Testis (tissue), 3 donors: ENCODE results near the gene TICAM1. TPM values are rescaled to one million over a fixed set of nuclear protein-coding genes. Genes with fewer than 3 reads are reported as not detected.
"Not testable (repeated sequence)": the region's sequence is repeated elsewhere in the genome, so short reads cannot be mapped to it uniquely, and the experiment has no call there.

Experiments
- DNase-seq: peaks from one replicate; pipeline ENCODE4 v3.0.0-alpha.2; 2019
- H3K27ac ChIP-seq, 2 donors: fragments of 200-600 bp; sonication (generic); one replicate each; pipeline ENCODE4 v1.5.1; 2019
- H3K27me3 ChIP-seq: fragments of 200-600 bp; sonication (generic); one replicate; pipeline ENCODE4 v1.5.1; 2019
- H3K36me3 ChIP-seq: fragments of 200-600 bp; sonication (generic); one replicate; pipeline ENCODE4 v1.5.1; 2017; ENCODE audit warnings: low read depth; ENCODE audit errors: missing control alignments
- H3K4me1 ChIP-seq: fragments of 200-600 bp; sonication (generic); one replicate; pipeline ENCODE4 v1.5.1; 2019
- H3K4me3 ChIP-seq, 2 donors: fragments of 200-600 bp; sonication (generic); one replicate each; pipeline ENCODE4 v1.5.1; 2017 to 2019
- H3K9me3 ChIP-seq: fragments of 200-600 bp; sonication (generic); one replicate; pipeline ENCODE4 v1.5.1; 2017
- CTCF ChIP-seq, 3 experiments: fragments of 450-650 bp in 2 of 3; fragments of 200-600 bp in 1 of 3; sonication (generic) in 1 of 3; IDR thresholded peaks; one replicate each; pipeline ENCODE4 v1.5.1; 2016 to 2019; ENCODE audit warnings: antibody characterized with exemption in 3 of 3, mild to moderate bottlenecking in 2 of 3, moderate library complexity in 1 of 3
- POLR2A ChIP-seq: fragments of 450-650 bp; IDR thresholded peaks from one replicate; pipeline ENCODE4 v1.6.1; 2017; ENCODE audit warnings: antibody characterized with exemption, mild to moderate bottlenecking, moderate library complexity
- WGBS, 2 donors: methylation state at CpG; one replicate each; pipeline ENCODE4 v1.1.5; 2018; 5-methylcytosine and 5-hydroxymethylcytosine counted together
- intact Hi-C: fragments of 100-400 bp; cut with DNase I; formaldehyde crosslinking; loops from one replicate; pipeline ENCODE4 v1.15.1; 2023; ENCODE audit warnings: low total_unique reads
- polyA plus RNA-seq: library from polyadenylated mRNA; stranded (reverse); fragments of 350-450 nt; fragmentation: Illumina TruSeq; extraction: RNeasy Lipid Tissue Mini Kit (QIAGEN cat#74804); gene quantifications from one replicate; pipeline ENCODE4 v1.2.3, GENCODE V29; 2014; ENCODE audit warnings: low read depth, low replicate concordance; ENCODE audit not compliant: insufficient read depth
- total RNA-seq, 2 donors: library from RNA; depleted of rRNA; stranded (reverse); fragments of >200 nt; gene quantifications; one replicate each; pipeline ENCODE4 v1.2.3, GENCODE V29; 2016

The TICAM1 gene
- total and polyA plus RNA-seq, 3 donors from 2014 or later: 4.8 to 6.3 (median 5.0) TPM

GRCh38 chr19:4814625-4815425, 16.7 kb downstream of the TICAM1 start:
- Histone ChIP-seq H3K4me1 (no peaks in the 10 kb centered on the region), H3K4me3 (no peak overlapping the region), H3K27me3 (no peaks in the 10 kb centered on the region), H3K27ac (no peak overlapping the region), H3K36me3 (no peaks in the 10 kb centered on the region), H3K9me3 (no peaks in the 10 kb centered on the region)
- WGBS, 2 donors: 59 to 68% methylated on average over 7 of the region's 7 CpGs
- no peak for DNase-seq
- TF ChIP-seq POLR2A: no peak
- no peak for TF ChIP-seq CTCF (IDR thresholded peaks at IDR 0.05)
- intact Hi-C loops: loop anchor here (5.0 kb wide), 2 partner anchors 37 to 217 kb away; no protein-coding TSS in a partner anchor

GRCh38 chr19:4811328-4812131, 20.0 kb downstream of the TICAM1 start:
- 72 to 82% methylated on average over 11 to 12 of the region's 12 CpGs for WGBS, 2 donors
- H3K9me3 ChIP-seq: no peaks in the 10 kb centered on the region
- no peak overlapping the region for H3K27ac ChIP-seq
- no peaks in the 10 kb centered on the region for H3K27me3 ChIP-seq
- TF ChIP-seq POLR2A (no peak), CTCF (IDR thresholded peaks at IDR 0.05) (peak; percentile 68 to 90 (median 78))
- intact Hi-C loops: loop anchor here (5.0 kb wide), 2 partner anchors 41 to 221 kb away; no protein-coding TSS in a partner anchor
- DNase-seq: peak; percentile 89
- no peak overlapping the region for H3K4me3 ChIP-seq
- no peaks in the 10 kb centered on the region for H3K36me3 ChIP-seq
- H3K4me1 ChIP-seq: no peaks in the 10 kb centered on the region

DNA sequence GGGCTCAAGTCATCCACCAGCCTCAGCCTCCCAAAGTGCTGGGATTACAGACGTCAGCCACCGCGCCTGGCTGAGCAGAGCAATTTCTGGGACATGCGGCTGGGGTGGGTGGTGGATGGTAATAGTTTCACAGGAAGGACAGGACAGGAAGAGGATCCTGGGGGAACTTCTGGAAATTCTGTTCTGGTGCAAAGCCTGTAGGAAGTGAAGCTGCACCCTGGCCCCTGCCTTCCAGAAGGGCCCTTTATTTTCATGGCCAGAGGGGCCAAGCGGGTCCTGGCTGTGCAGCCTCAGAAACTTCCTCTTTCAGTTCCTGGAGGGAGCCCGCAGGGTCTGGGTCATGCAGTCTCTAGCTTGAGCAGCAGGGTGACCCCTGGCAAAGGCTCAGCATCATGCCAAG, 24.3 kb downstream of the TICAM1 start:
- no peak for TF ChIP-seq POLR2A
- no peak for TF ChIP-seq CTCF (IDR thresholded peaks at IDR 0.05)
- no peak for DNase-seq
- Histone ChIP-seq H3K36me3 (no peaks in the 10 kb centered on the region), H3K4me1 (no peaks in the 10 kb centered on the region), H3K9me3 (no peaks in the 10 kb centered on the region), H3K27ac (no peak overlapping the region), H3K27me3 (no peaks in the 10 kb centered on the region), H3K4me3 (no peak overlapping the region)
- intact Hi-C loops: no loop called here
- WGBS, 2 donors: 87 to 89% methylated on average over 3 to 6 of the region's 6 CpGs

DNA sequence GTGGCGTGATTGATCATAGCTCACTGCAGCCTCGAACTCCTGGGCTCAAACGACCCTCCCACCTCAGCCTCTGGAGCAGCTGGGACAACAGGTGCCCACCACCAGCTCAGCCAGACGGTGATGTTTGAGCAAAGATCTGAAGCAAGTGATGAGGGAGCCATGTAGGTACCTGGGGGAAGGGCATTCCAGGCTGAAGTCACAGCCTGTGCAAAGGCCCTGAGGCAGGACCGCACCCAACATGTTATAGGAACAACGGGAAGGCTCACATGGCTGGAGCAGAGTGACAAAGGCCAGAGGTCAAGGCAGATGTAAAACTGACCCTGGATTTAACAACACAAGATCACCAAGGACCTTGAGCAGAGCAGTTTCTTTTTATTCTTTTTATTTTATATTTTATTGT, 25.1 kb downstream of the TICAM1 start:
- DNase-seq: no peak
- intact Hi-C loops: no loop called here
- TF ChIP-seq CTCF (IDR thresholded peaks at IDR 0.05): no peak
- no peak for TF ChIP-seq POLR2A
- Histone ChIP-seq H3K36me3 (no peaks in the 10 kb centered on the region), H3K4me1 (no peaks in the 10 kb centered on the region), H3K4me3 (no peak overlapping the region), H3K9me3 (no peaks in the 10 kb centered on the region), H3K27ac (no peak overlapping the region), H3K27me3 (no peaks in the 10 kb centered on the region)
- WGBS, 2 donors: 89 to 90% methylated on average over 6 of the region's 6 CpGs

DNA sequence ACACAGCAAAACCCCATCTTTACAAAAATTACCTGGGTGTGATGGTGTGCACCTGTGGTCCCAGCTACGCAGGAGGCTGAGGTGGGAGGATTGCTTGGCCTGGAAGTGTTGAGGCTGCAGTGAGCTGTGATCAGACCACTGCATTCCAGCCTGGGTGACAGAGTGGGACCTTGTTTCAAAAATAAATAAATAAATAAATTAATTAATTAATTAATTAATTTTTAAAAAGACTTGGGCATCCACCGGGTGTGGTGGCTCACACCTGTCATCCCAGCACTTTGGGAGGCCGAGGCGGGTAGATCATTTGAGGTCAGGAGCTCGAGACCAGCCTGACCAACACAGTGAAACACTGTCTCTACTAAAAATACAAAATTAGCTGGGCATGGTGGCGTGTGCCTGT, 26.4 kb downstream of the TICAM1 start:
- 93 to 96% methylated on average over 6 of the region's 6 CpGs for WGBS, 2 donors
- H3K9me3 ChIP-seq, DNase-seq, H3K27me3 ChIP-seq, intact Hi-C loops, H3K4me3 ChIP-seq, H3K36me3 ChIP-seq, H3K27ac ChIP-seq, H3K4me1 ChIP-seq: not testable (repeated sequence)
